Large intestine (tissue), 3 donors: ENCODE measurements around the gene TSPOAP1. TPM values are rescaled to one million over a fixed set of nuclear protein-coding genes. Genes with fewer than 3 reads are reported as not detected.

ENCODE experiments used
- DNase-seq, 2 donors: peaks; one replicate each; pipeline versions ENCODE4 v3.0.0 to v3.0.0-alpha.2; 2013
- H3K27ac ChIP-seq: one replicate; pipeline ENCODE4 v1.5.1; 2013; ENCODE audit warnings: low read length
- H3K27me3 ChIP-seq: 2 replicates; pipeline ENCODE4 v1.6.1; 2013; ENCODE audit warnings: low read length; ENCODE audit not compliant: control insufficient read depth, insufficient read depth
- H3K36me3 ChIP-seq: 2 replicates; pipeline ENCODE4 v1.6.1; 2013; ENCODE audit warnings: low read length; ENCODE audit not compliant: control insufficient read depth, insufficient read depth
- H3K4me1 ChIP-seq: one replicate; pipeline ENCODE4 v1.6.1; 2013; ENCODE audit warnings: low read length; ENCODE audit not compliant: control insufficient read depth, insufficient read depth
- H3K4me3 ChIP-seq: one replicate; pipeline ENCODE4 v1.5.1; 2013; ENCODE audit warnings: low read length
- H3K9me3 ChIP-seq: one replicate; pipeline ENCODE4 v1.6.1; 2013; ENCODE audit warnings: mild to moderate bottlenecking, low read depth, low read length, moderate library complexity; ENCODE audit not compliant: control insufficient read depth
- WGBS: methylation state at CpG from one replicate; pipeline ENCODE4 v1.1.5; 2013; ENCODE audit warnings: low lambda C conversion rate; ENCODE audit not compliant: insufficient coverage; 5-methylcytosine and 5-hydroxymethylcytosine counted together
- polyA plus RNA-seq: library from polyadenylated mRNA; unstranded; fragments of 120-200 nt; gene quantifications from one replicate; pipeline ENCODE4 v1.2.1, GENCODE V29; 2013

Gene TSPOAP1
- polyA plus RNA-seq, 1 donor: 17.2 TPM

- no peaks in the 10 kb centered on the region for H3K4me1 ChIP-seq
- no peak for DNase-seq
- no peaks in the 10 kb centered on the region for H3K9me3 ChIP-seq
- no peaks in the 10 kb centered on the region for H3K36me3 ChIP-seq
- H3K27ac ChIP-seq: no peak within 1 kb of the TSS
- no CpG with 5 or more reads among the region's 5 CpGs for WGBS
- H3K4me3 ChIP-seq: no peak within 1 kb of the TSS
- H3K27me3 ChIP-seq: peaks cover 55% of the 10 kb centered on the region
Observed at GRCh38 chr17:58280480-58281217, 47.9 kb downstream of the TSPOAP1 start, which contains the start of gene MPO. MPO (minus strand) TSS chr17:58280935; CDS start chr17:58280758, 177 bp downstream.

- H3K27me3 ChIP-seq: peaks cover 55% of the 10 kb centered on the region
- no peaks in the 10 kb centered on the region for H3K36me3 ChIP-seq
- H3K9me3 ChIP-seq: no peaks in the 10 kb centered on the region
- DNase-seq: no peak
- no peak overlapping the region for H3K27ac ChIP-seq
- no peak overlapping the region for H3K4me3 ChIP-seq
- no peaks in the 10 kb centered on the region for H3K4me1 ChIP-seq
- no CpG with 5 or more reads among the region's 16 CpGs for WGBS
Observed at GRCh38 chr17:58279736-58280479, 48.7 kb downstream of the TSPOAP1 start.

- peaks cover 55% of the 10 kb centered on the region for H3K27me3 ChIP-seq
- H3K9me3 ChIP-seq: no peaks in the 10 kb centered on the region
- H3K4me3 ChIP-seq: no peak overlapping the region
- no CpG with 5 or more reads among the region's 60 CpGs for WGBS
- H3K4me1 ChIP-seq: no peaks in the 10 kb centered on the region
- H3K36me3 ChIP-seq: no peaks in the 10 kb centered on the region
- DNase-seq: peak; percentile 66 to 72
- no peak overlapping the region for H3K27ac ChIP-seq
Observed at GRCh38 chr17:58279016-58279711, 49.4 kb downstream of the TSPOAP1 start.

GRCh38 chr17:58278661-58279015 is 50.0 kb downstream of the TSPOAP1 start:
- Histone ChIP-seq H3K27ac (no peak overlapping the region), H3K4me1 (no peaks in the 10 kb centered on the region), H3K4me3 (no peak overlapping the region), H3K27me3 (peaks cover 52% of the 10 kb centered on the region), H3K36me3 (no peaks in the 10 kb centered on the region), H3K9me3 (no peaks in the 10 kb centered on the region)
- DNase-seq: no peak
- WGBS: no CpG with 5 or more reads among the region's 5 CpGs

GRCh38 chr17:58277802-58278595 is 50.6 kb downstream of the TSPOAP1 start:
- DNase-seq: no peak
- H3K9me3 ChIP-seq: no peaks in the 10 kb centered on the region
- WGBS: no CpG with 5 or more reads among the region's 36 CpGs
- H3K27me3 ChIP-seq: peaks cover 47% of the 10 kb centered on the region
- no peaks in the 10 kb centered on the region for H3K4me1 ChIP-seq
- no peak overlapping the region for H3K4me3 ChIP-seq
- no peak overlapping the region for H3K27ac ChIP-seq
- H3K36me3 ChIP-seq: no peaks in the 10 kb centered on the region

GRCh38 chr17:58277107-58277801 is 51.3 kb downstream of the TSPOAP1 start:
- no peak for DNase-seq
- H3K27ac ChIP-seq: no peak overlapping the region
- no CpG with 5 or more reads among the region's 5 CpGs for WGBS
- H3K27me3 ChIP-seq: peaks cover 47% of the 10 kb centered on the region
- H3K4me1 ChIP-seq: no peaks in the 10 kb centered on the region
- H3K4me3 ChIP-seq: no peak overlapping the region
- H3K9me3 ChIP-seq: no peaks in the 10 kb centered on the region
- H3K36me3 ChIP-seq: no peaks in the 10 kb centered on the region

GRCh38 chr17:58276423-58276822 is 52.2 kb downstream of the TSPOAP1 start:
- Histone ChIP-seq H3K4me3 (no peak overlapping the region), H3K36me3 (no peaks in the 10 kb centered on the region), H3K9me3 (no peaks in the 10 kb centered on the region), H3K4me1 (no peaks in the 10 kb centered on the region), H3K27me3 (peaks cover 41% of the 10 kb centered on the region), H3K27ac (no peak overlapping the region)
- DNase-seq: no peak
- no CpG with 5 or more reads among the region's 2 CpGs for WGBS

GRCh38 chr17:58275417-58275816 is 53.2 kb downstream of the TSPOAP1 start:
- H3K4me3 ChIP-seq: no peak overlapping the region
- peaks cover 34% of the 10 kb centered on the region for H3K27me3 ChIP-seq
- WGBS: 96% methylated on average over 5 of the region's 10 CpGs
- no peaks in the 10 kb centered on the region for H3K36me3 ChIP-seq
- DNase-seq: no peak
- no peaks in the 10 kb centered on the region for H3K9me3 ChIP-seq
- H3K4me1 ChIP-seq: no peaks in the 10 kb centered on the region
- H3K27ac ChIP-seq: no peak overlapping the region

- no peak for DNase-seq
- H3K27me3 ChIP-seq: peaks cover 16% of the 10 kb centered on the region
- no peaks in the 10 kb centered on the region for H3K36me3 ChIP-seq
- no peaks in the 10 kb centered on the region for H3K9me3 ChIP-seq
- H3K4me1 ChIP-seq: no peaks in the 10 kb centered on the region
- WGBS: no CpG with 5 or more reads among the region's 15 CpGs
- no peak overlapping the region for H3K27ac ChIP-seq
- H3K4me3 ChIP-seq: no peak overlapping the region
Observed at GRCh38 chr17:58273453-58274104, 55.0 kb downstream of the TSPOAP1 start.
